NAMALWA (cell line): Measurements from ENCODE around the gene SCNN1G.
"Not testable (repeated sequence)": the region's sequence is repeated elsewhere in the genome, so short reads cannot be mapped to it uniquely, and the experiment has no call there.

Experiments used
- DNase-seq: peaks from one replicate; pipeline ENCODE4 v3.0.0-alpha.2; 2015; ENCODE audit warnings: low spot score

Gene SCNN1G

DNA sequence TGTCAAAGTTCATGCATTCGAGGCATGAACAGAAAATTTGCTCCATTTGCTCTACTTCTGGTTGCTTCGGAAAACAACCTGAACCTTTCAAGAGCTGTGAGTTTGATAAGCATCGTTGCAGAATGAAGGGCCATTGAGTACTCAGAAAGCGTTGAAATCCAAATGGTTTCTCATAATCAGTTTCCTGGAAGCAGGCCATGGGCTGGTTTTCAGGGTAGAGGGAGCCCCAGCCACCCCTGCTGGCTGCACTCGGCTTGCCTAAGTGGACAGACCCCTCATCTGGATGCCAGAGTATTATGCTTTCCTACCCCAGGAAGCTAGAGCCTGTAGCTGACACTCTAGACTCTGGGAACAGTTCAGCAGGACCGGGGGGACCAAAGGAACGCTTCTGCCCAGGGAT is 24.4 kb downstream of the SCNN1G start:
- DNase-seq = no peak

GRCh38 chr16:23207485-23207884 is 24.9 kb downstream of the SCNN1G start:
- DNase-seq = no peak

DNA sequence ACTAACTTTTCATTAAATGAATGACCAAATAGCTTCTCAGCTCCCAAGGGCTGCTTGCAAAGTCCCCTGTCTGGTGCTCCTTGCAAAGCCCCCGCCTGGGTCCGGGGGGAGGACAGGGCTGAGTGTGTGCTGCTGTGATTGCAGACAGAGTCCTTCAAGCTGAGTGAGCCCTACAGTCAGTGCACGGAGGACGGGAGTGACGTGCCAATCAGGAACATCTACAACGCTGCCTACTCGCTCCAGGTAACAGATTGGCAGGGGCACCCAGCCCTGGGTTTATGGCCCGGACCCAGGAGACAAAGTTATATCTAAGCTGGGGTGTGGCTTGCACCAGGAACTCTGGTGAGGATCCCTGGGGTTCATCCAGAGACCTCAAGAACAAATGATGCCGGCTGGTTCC is 27.1 kb downstream of the SCNN1G start:
- no peak for DNase-seq

- DNase-seq = no peak
Measured at GRCh38 chr16:23213831-23214230, 31.3 kb downstream of the SCNN1G start.

DNA sequence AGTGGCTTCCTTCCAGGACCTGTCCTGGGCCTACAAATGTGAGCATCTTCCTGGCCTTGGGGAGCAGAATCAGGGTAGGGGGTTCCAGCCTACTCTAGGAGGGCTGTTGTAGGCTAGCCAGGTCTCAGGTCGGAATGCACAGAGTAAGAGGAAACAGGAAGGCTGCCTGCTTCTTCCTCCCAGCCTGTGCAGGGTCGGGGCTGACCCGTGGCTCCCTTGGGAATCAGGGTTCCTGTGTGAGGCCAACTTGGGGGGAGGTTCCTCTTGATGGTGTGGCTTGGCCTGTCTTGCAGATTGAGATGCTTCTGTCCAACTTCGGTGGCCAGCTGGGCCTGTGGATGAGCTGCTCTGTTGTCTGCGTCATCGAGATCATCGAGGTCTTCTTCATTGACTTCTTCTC is 32.3 kb downstream of the SCNN1G start:
- no peak for DNase-seq

GRCh38 chr16:23215435-23215834 is 32.9 kb downstream of the SCNN1G start:
- DNase-seq = no peak

DNA sequence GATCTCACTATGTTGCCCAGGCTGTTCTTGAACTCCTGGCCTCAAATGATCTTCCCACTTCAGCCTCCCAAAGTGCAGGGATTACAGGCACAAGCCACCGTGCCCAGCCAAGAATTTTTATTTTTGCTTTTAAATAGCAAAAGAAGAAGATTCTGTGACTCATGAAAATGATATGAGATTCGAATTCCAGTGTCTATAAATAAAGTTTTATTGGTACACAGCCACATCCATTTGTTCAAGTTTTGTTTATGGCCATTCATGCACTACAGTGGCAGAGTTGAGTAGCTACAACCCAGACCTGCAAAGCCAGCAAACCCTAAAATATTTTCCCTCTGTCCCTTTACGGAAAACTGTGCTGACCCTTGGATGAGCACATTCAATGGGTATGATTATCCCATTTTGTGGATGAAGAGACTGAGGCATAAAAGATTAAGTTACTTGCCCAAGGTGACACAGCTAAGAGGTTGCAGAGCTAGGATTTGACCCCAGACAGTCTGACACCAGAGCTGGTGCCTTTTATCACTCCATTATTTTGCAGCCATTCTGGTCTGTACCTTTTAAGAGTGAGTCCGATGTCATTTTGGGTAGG is 34.2 kb downstream of the SCNN1G start:
- DNase-seq = no peak

GRCh38 chr16:23217646-23218045 is 35.1 kb downstream of the SCNN1G start:
- no peak for DNase-seq

GRCh38 chr16:23222929-23223328 is 40.4 kb downstream of the SCNN1G start:
- no peak for DNase-seq

GRCh38 chr16:23223368-23223767 is 40.8 kb downstream of the SCNN1G start:
- no peak for DNase-seq

DNA sequence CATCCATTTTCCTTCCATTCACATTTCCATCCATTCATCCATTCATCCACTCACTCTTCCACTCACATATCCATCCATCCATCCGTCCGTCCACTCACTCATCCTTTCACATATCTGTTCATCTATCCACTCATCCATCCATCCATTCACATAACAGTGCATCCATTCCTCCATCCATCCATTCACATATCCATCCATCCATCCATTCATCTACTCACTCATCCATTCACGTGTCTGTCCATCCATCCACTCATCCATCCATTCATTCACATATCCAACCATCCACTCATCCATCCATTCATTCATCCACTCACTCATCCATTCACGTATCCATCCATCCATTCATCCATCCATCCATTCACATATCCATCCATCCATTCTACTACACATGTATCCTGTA is 42.6 kb downstream of the SCNN1G start:
- no peak for DNase-seq

- DNase-seq = no peak
Measured at GRCh38 chr16:23225634-23226033, 43.1 kb downstream of the SCNN1G start.

- peak; percentile 74 for DNase-seq
Measured at GRCh38 chr16:23227529-23227928, 45.0 kb downstream of the SCNN1G start.

DNA sequence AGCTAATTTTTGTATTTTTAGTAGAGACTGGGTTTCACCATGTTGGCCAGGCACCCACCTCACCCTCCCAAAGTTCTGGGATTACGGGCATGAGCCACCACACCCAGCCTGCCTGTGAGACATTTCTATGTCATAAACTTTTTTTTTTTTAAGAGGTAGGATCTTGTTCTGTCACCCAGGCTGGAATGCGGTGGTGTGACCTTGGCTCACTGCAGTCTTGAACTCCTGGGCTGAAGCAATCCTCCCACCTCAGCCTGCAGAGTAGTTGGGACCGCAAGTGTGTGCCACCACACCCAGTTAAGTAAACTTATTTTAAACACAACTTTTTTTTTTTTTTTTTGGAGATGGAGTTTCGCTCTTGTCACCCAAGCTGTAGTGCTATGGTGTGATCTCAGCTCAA is 47.2 kb downstream of the SCNN1G start:
- DNase-seq = no peak

DNA sequence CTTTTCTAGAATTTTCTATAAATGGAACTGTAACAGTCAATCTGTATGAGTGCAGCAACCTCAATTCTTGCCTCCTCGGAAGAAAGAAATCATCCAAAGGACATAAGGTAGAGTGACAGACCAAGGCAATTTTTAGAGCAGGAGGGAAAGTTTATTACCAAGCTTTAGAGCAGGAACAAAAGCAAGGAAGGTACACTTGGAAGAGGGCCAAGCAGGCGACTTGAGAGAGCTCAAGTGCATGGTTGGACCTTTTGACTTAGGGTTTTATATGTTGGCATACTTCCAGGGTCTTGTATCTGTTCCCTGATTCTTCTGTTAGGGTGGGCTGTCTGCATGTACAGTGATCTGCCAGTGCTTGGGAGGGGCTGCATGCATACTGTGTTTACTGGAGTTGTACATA is 50.3 kb downstream of the SCNN1G start:
- no peak for DNase-seq

DNA sequence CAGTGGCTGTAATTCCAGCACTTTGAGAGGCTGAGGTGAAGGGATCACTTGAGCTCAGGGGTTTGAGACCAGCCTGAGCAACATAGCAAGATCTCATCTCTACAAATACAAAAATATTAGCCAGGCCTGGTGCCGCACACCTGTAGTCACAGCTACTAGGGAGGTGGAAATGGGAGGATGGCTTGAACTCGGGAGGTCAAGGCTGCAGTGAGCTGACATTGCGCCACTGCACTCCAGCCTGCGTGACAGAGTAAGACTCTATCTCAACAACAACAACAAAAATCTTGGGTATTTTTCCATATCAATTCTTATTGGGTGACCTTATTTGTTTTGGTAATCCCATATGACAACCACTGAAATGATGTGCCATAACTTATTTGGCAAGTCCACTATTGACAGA is 52.6 kb downstream of the SCNN1G start:
- no peak for DNase-seq

- DNase-seq = no peak
Measured at GRCh38 chr16:23236983-23237382, 54.4 kb downstream of the SCNN1G start.

DNA sequence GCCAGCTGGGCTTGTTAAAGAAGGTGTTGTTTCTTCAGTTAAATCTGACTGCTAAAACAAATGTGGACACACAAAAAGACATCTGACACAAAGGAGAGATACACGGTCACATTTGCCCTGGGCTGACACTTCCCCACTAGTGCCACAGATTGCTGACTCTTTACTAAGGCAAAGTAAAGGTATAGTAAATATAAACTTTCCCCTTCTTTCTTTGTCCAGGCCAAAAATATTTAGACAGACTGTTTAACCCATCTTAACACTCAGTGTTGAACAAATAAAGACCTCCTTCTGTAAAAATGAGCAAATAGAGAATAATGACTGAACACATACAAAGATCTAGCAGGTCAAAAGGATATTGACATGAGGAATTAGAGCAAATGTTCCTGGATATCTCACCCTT is 58.4 kb downstream of the SCNN1G start:
- DNase-seq = no peak

DNA sequence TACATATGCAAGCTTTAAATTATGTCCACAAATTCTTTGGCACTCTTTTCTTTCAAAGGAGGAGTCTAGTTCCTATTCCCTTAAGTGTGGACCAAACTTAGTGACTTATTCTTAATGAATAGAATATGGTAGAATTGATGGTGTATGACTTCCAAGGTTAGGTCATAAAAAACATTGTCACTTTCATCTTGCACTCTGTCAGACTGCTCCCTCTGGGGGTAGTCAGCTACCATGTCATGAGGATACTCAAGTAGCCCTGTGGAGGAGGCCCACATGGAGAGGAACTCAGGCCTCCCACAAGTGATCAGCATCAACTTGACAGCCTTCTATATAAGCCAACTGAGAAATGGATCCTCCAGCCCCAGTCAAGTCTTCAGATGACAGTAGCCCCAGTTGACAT is 61.6 kb downstream of the SCNN1G start:
- DNase-seq = peak; percentile 15

- no peak for DNase-seq
Measured at GRCh38 chr16:23245268-23245667, 62.7 kb downstream of the SCNN1G start.

GRCh38 chr16:23248261-23249194 is 66.0 kb downstream of the SCNN1G start:
- no peak for DNase-seq

- no peak for DNase-seq
Measured at GRCh38 chr16:23249830-23250229, 67.3 kb downstream of the SCNN1G start.

- DNase-seq = no peak
Measured at GRCh38 chr16:23252310-23252709, 69.8 kb downstream of the SCNN1G start.

DNA sequence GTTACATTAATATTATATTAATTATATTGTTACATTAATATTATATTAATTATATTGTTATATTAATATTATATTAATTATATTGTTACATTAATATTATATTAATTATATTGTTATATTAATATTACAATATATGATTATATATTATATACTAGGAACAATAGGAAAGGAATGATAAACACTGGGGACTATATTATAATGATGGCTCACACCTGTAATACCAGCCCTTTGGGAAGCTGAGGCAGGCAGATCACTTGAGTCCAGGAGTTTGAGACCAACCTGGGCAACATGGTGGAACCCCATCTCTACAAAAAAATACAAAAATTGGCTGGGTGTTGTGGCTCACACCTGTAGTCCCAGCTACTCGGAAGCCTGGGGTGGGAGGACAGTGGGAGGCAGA is 71.1 kb downstream of the SCNN1G start:
- not testable (repeated sequence) for DNase-seq
